Endothelial cell of umbilical vein (primary cell): ENCODE results near the gene ATP6V0E2. TPM values are rescaled to one million over a fixed set of nuclear protein-coding genes. Genes with fewer than 3 reads are reported as not detected.

Experiments used
- BruUV-seq: library from RNA; stranded (reverse); fragments of 400-500 nt; replicated peaks from 2 replicates; lab custom pipeline; 2021; lab: Mats Ljungman, UMichigan
- CTCF ChIA-PET: fragments of 300-600, 350-600 bp; sonication (Branson Sonifier 250); formaldehyde crosslinking; loops from one replicate; lab custom pipeline; 2021; ENCODE audit warnings: antibody characterized with exemption, inconsistent platforms; lab: Charles Lee
- POLR2A ChIA-PET: fragments of 300-600, 350-600 bp; sonication (Branson Sonifier 250); formaldehyde crosslinking; loops from one replicate; lab custom pipeline; 2021; ENCODE audit warnings: antibody characterized with exemption, inconsistent platforms; lab: Charles Lee
- DNase-seq: peaks from one replicate; pipeline ENCODE4 v3.0.0-alpha.2; 2011; ENCODE audit warnings: low read depth, low spot score
- FAIRE-seq: peaks from 2 replicates; lab custom pipeline; 2011; peaks lifted over from hg19 to GRCh38; lab: Jason Lieb, UNC
- H2AFZ ChIP-seq: 2 replicates; pipeline ENCODE4 v1.6.0; 2012; ENCODE audit warnings: low read depth, low read length, control low read depth, inconsistent platforms
- H3K27ac ChIP-seq: 2 replicates; pipeline ENCODE4 v1.5.1; 2011; ENCODE audit warnings: low read depth, mild to moderate bottlenecking, control low read depth, low read length, moderate library complexity; ENCODE audit not compliant: insufficient read depth
- H3K27me3 ChIP-seq, 2 experiments: 2 replicates each; pipeline versions ENCODE4 v1.6.0 to v1.6.1; 2011; ENCODE audit warnings: low read length in 2 of 2, mixed read lengths in 1 of 2; ENCODE audit not compliant: control insufficient read depth in 2 of 2, insufficient read depth in 2 of 2
- H3K36me3 ChIP-seq, 2 experiments: 2 replicates in 1 of 2; 3 replicates in 1 of 2; pipeline ENCODE4 v1.5.1; 2011; ENCODE audit warnings: low read length in 2 of 2, mild to moderate bottlenecking in 1 of 2, moderate library complexity in 1 of 2; ENCODE audit not compliant: control insufficient read depth in 2 of 2, insufficient read depth in 2 of 2; ENCODE audit errors: extremely low read depth in 1 of 2
- H3K4me1 ChIP-seq: 3 replicates; pipeline ENCODE4 v1.5.1; 2011; ENCODE audit warnings: mild to moderate bottlenecking, low read length; ENCODE audit not compliant: control insufficient read depth, insufficient read depth; ENCODE audit errors: extremely low read depth
- H3K4me2 ChIP-seq: 2 replicates; pipeline ENCODE4 v1.6.1; 2011; ENCODE audit warnings: low read length, control low read depth, mixed read lengths; ENCODE audit not compliant: insufficient read depth
- H3K4me3 ChIP-seq, 3 experiments: fragments of 200-600 bp in 1 of 3; sonication (generic), shearing (Covaris generic) in 1 of 3; replicated peaks in 1 of 3; 2 replicates each; pipeline ENCODE4 v1.5.1; 2011 to 2016; ENCODE audit warnings: control low read depth in 3 of 3, low read length in 3 of 3, mild to moderate bottlenecking in 2 of 3, inconsistent platforms in 1 of 3, low read depth in 1 of 3, moderate library complexity in 1 of 3; ENCODE audit not compliant: insufficient read depth in 1 of 3
- H3K79me2 ChIP-seq: 2 replicates; pipeline ENCODE4 v1.6.0; 2012; ENCODE audit warnings: low read length, inconsistent platforms; ENCODE audit not compliant: control insufficient read depth, insufficient read depth
- H3K9ac ChIP-seq: replicated peaks from 2 replicates; pipeline ENCODE3; 2011; ENCODE audit warnings: low read length, control low read depth; ENCODE audit not compliant: insufficient read depth; ENCODE audit errors: extremely low read depth
- H3K9me1 ChIP-seq: replicated peaks from 3 replicates; pipeline ENCODE4 v1.6.0; 2011; ENCODE audit warnings: mild to moderate bottlenecking, low read length; ENCODE audit not compliant: control insufficient read depth, insufficient read depth; ENCODE audit errors: extremely low read depth
- H3K9me3 ChIP-seq: replicated peaks from 2 replicates; pipeline ENCODE4 v1.5.1; 2012; ENCODE audit warnings: low read length, inconsistent platforms; ENCODE audit not compliant: control insufficient read depth, insufficient read depth
- H4K20me1 ChIP-seq: replicated peaks from 2 replicates; pipeline ENCODE3; 2011; ENCODE audit warnings: mild to moderate bottlenecking, low read length; ENCODE audit not compliant: control insufficient read depth, insufficient read depth; ENCODE audit errors: extremely low read depth
- EZH2 ChIP-seq: IDR thresholded peaks from 2 replicates; pipeline ENCODE4 v1.6.1; 2012; ENCODE audit warnings: borderline replicate concordance, low read depth, mild to moderate bottlenecking, moderate library complexity, low read length, inconsistent platforms; ENCODE audit not compliant: severe bottlenecking
- FOS ChIP-seq: IDR thresholded peaks from 2 replicates; pipeline ENCODE4 v1.6.1; 2011; ENCODE audit warnings: mild to moderate bottlenecking, low read length, moderate library complexity, borderline replicate concordance; ENCODE audit not compliant: insufficient read depth
- GATA2 ChIP-seq: IDR thresholded peaks from 2 replicates; pipeline ENCODE4 v1.7.0; 2011; ENCODE audit warnings: low read depth, mild to moderate bottlenecking, moderate library complexity, mixed read lengths, low read length; ENCODE audit not compliant: insufficient read length, insufficient read depth
- JUN ChIP-seq: IDR thresholded peaks from 2 replicates; pipeline ENCODE4 v1.6.1; 2011; ENCODE audit warnings: borderline replicate concordance, low read depth; ENCODE audit not compliant: insufficient read length, insufficient read depth
- MYC ChIP-seq: IDR thresholded peaks from one replicate; pipeline ENCODE4 v1.6.1; 2011; ENCODE audit warnings: mild to moderate bottlenecking, low read depth, low read length
- POLR2A ChIP-seq: IDR thresholded peaks from 2 replicates; pipeline ENCODE4 v1.6.1; 2012; ENCODE audit warnings: low read depth, mild to moderate bottlenecking, control low read depth, low read length
- POLR2AphosphoS5 ChIP-seq: IDR thresholded peaks from 2 replicates; pipeline ENCODE4 v1.6.1; 2012; ENCODE audit warnings: low read depth, mild to moderate bottlenecking, control low read depth, low read length, moderate library complexity; ENCODE audit not compliant: insufficient read depth
- dilution Hi-C: fragments of 300-500 bp; cut with MboI; formaldehyde crosslinking; loops from one replicate; pipeline ENCODE4 v1.15.0; 2019; ENCODE audit warnings: low sequenced_read_pairs; ENCODE audit not compliant: extremely low pct_ligation_motif_present
- intact Hi-C: fragments of 100-400 bp; cut with micrococcal nuclease; formaldehyde crosslinking; loops from one replicate; pipeline ENCODE4 v1.10.0; 2022
- polyA plus RNA-seq, 4 experiments: library from polyadenylated mRNA; depleted of rRNA in 3 of 4; stranded (reverse) in 3 of 4; unstranded in 1 of 4; fragments of >200 nt; gene quantifications; 2 replicates each; pipeline versions ENCODE4 v1.2.1 to v1.2.3, GENCODE V29; 2011 to 2012; ENCODE audit warnings: missing spikeins in 1 of 4
- total RNA-seq: library from RNA; stranded (reverse); gene quantifications from 2 replicates; pipeline ENCODE4 v1.2.3, GENCODE V29; 2021
- TF ChIP-seq, protein P1 (sequence below): IDR thresholded peaks from 2 replicates; pipeline ENCODE4 v1.6.1; 2011; ENCODE audit not compliant: insufficient read depth, insufficient read length
- TF ChIP-seq, protein P2 (sequence below), 2 donors: IDR thresholded peaks; 1 replicate in 1 of 2; 2 replicates in 1 of 2; pipeline ENCODE4 v1.5.1; 2011; ENCODE audit warnings: low read length in 2 of 2, mild to moderate bottlenecking in 2 of 2, moderate library complexity in 2 of 2, control low read depth in 1 of 2, inconsistent platforms in 1 of 2, low read depth in 1 of 2; ENCODE audit not compliant: insufficient read depth in 1 of 2; ENCODE audit errors: extremely low read depth in 1 of 2

Gene ATP6V0E2
- total and polyA plus RNA-seq, 2 donors (not counting 3 experiments of a cell fraction or from before 2014, with no cell fraction given): 27.8 to 36.8 TPM

DNA sequence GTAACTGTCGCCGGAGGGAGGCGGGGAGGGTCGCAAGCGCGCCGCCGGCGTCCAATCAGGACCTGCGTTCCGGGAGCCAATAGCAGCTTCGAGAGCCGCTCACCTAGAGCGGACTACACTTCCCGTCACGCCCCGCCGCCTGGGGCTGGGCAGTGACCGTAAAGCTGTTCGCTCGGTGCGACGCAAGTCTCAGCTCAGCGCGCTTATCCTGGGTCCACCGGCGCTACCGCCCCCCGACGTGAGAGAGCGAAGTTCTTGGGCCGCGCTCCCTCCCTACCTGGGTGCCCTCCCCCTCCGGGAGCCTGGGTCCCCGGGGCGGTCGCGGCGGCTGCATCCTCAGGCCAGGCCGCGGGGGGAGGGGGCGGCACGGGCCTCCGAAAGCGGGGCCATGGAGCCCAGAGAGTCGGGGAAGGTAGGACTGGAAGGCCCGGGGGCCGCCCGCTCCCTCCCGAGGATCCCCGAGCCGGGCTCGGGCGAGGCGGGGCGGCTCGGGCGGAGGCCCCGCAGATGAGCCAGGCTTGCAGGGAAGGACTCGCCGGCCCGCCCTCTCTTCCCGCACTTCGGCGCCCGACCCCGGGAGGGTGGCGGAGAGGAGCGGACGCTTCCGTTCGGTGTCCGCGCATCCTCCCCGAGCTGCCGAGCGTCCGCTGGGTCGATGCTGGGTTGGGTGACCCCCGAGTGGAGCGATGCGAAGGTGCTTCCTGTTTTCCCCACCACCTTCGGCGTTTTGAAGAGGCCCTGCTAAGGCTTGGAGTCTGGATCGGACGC, 35.4 kb upstream of the ATP6V0E2 start, which contains the start of gene ZNF862:
TSS of gene ZNF862 (plus strand) at position 152 of the 768 bp plus-strand sequence. CDS start at position 389, 237 bp downstream.
- Histone ChIP-seq H3K79me2 (no peaks in the 10 kb centered on the region), H2AFZ (peak within 1 kb of the TSS; percentile 46), H3K27ac (no peak within 1 kb of the TSS), H3K4me1 (no peaks in the 10 kb centered on the region), H3K9me1 (no peaks in the 10 kb centered on the region), H3K36me3 (no peaks in the 10 kb centered on the region), H3K9ac (peak within 1 kb of the TSS; percentile 42), H3K4me2 (peak within 1 kb of the TSS; percentile 63), H4K20me1 (no peaks in the 10 kb centered on the region), H3K9me3 (no peaks in the 10 kb centered on the region), H3K27me3 (no peaks in the 10 kb centered on the region), H3K4me3 (peak within 1 kb of the TSS; percentile 2 to 83 (median 48))
- ChIA-PET POLR2A (interaction anchor here (1.5 kb wide), 1 partner anchor 33 kb away, joined by 3 read pairs; no protein-coding TSS in a partner anchor), CTCF (interaction anchor here (0.7 to 1.7 kb wide), 10 partner anchors 12 to 691 kb away, joined by 3 to 9 read pairs (median 4); no protein-coding TSS in a partner anchor)
- FAIRE-seq (peak; percentile 99), DNase-seq (peak; percentile 98)
- intact Hi-C loops (loop anchor here (1.0 to 2.0 kb wide), 4 partner anchors 18 to 124 kb away; partner anchors contain the start of gene ATP6V0E2), dilution Hi-C loops (no loop called here)
- TF ChIP-seq GATA2 (no peak), FOS (no peak), MYC (no peak), EZH2 (no peak), JUN (no peak), POLR2A (peak; percentile 51), POLR2AphosphoS5 (peak; percentile 78)
- TF ChIP-seq, protein P1, sequence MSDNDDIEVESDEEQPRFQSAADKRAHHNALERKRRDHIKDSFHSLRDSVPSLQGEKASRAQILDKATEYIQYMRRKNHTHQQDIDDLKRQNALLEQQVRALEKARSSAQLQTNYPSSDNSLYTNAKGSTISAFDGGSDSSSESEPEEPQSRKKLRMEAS: peak; percentile 35
- TF ChIP-seq, protein P2, sequence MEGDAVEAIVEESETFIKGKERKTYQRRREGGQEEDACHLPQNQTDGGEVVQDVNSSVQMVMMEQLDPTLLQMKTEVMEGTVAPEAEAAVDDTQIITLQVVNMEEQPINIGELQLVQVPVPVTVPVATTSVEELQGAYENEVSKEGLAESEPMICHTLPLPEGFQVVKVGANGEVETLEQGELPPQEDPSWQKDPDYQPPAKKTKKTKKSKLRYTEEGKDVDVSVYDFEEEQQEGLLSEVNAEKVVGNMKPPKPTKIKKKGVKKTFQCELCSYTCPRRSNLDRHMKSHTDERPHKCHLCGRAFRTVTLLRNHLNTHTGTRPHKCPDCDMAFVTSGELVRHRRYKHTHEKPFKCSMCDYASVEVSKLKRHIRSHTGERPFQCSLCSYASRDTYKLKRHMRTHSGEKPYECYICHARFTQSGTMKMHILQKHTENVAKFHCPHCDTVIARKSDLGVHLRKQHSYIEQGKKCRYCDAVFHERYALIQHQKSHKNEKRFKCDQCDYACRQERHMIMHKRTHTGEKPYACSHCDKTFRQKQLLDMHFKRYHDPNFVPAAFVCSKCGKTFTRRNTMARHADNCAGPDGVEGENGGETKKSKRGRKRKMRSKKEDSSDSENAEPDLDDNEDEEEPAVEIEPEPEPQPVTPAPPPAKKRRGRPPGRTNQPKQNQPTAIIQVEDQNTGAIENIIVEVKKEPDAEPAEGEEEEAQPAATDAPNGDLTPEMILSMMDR (IDR thresholded peaks at IDR 0.05; ENCODE audit: extremely low read depth in 1 of 2, insufficient read depth in 1 of 2, low read depth in 1 of 2, low read length in 2 of 2): no peak
- BruUV-seq: no TSS peak
